Vagina (tissue), 2 donors: ENCODE data around the gene REEP1.

Experiments
- POLR2A ChIP-seq, 2 donors: fragments of 450-650 bp; IDR thresholded peaks; one replicate each; pipeline ENCODE4 v1.6.1; 2017; ENCODE audit warnings: antibody characterized with exemption in 2 of 2, mild to moderate bottlenecking in 2 of 2, moderate library complexity in 2 of 2
- POLR2AphosphoS5 ChIP-seq, 2 donors: sonication (generic); formaldehyde crosslinking; IDR thresholded peaks; one replicate each; pipeline ENCODE4 v1.9.0; 2017; ENCODE audit warnings: antibody characterized with exemption in 2 of 2, mild to moderate bottlenecking in 2 of 2, low read depth in 1 of 2; ENCODE audit not compliant: insufficient read depth in 1 of 2
- TF ChIP-seq, protein P1 (sequence below), 3 experiments: fragments of 450-650 bp in 2 of 3; fragments of 200-600 bp in 1 of 3; sonication (generic) in 1 of 3; IDR thresholded peaks; one replicate each; pipeline ENCODE4 v1.5.1; 2017 to 2019; ENCODE audit warnings: antibody characterized with exemption in 3 of 3, mild to moderate bottlenecking in 2 of 3, moderate library complexity in 2 of 3

DNA sequence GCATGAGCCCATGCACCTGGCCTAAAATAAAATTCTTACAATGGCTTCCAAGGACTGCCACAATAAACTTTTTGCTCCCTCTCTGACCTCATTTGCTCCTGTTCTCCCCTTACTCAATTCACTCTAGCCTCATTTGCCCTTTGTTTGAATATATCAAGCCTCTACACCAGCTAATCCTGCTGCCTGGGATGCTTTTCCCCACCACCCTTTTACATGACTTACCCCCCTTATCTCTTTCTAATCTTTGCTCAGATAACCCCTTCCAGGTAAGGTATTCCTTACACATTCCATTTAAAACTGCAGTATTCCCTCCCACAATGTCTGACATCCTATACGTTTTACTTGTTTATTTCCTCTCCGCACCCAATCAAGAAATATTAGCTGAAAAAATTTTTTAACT lies 164.8 kb downstream of the REEP1 start:
- TF ChIP-seq POLR2AphosphoS5 (IDR thresholded peaks at IDR 0.05; ENCODE audit: insufficient read depth in 1 of 2, low read depth in 1 of 2) (no peak), POLR2A (IDR thresholded peaks at IDR 0.05) (no peak)
- TF ChIP-seq, protein P1, sequence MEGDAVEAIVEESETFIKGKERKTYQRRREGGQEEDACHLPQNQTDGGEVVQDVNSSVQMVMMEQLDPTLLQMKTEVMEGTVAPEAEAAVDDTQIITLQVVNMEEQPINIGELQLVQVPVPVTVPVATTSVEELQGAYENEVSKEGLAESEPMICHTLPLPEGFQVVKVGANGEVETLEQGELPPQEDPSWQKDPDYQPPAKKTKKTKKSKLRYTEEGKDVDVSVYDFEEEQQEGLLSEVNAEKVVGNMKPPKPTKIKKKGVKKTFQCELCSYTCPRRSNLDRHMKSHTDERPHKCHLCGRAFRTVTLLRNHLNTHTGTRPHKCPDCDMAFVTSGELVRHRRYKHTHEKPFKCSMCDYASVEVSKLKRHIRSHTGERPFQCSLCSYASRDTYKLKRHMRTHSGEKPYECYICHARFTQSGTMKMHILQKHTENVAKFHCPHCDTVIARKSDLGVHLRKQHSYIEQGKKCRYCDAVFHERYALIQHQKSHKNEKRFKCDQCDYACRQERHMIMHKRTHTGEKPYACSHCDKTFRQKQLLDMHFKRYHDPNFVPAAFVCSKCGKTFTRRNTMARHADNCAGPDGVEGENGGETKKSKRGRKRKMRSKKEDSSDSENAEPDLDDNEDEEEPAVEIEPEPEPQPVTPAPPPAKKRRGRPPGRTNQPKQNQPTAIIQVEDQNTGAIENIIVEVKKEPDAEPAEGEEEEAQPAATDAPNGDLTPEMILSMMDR (IDR thresholded peaks at IDR 0.05): no peak
